ENCODE data around the gene OBP2A.

DNA sequence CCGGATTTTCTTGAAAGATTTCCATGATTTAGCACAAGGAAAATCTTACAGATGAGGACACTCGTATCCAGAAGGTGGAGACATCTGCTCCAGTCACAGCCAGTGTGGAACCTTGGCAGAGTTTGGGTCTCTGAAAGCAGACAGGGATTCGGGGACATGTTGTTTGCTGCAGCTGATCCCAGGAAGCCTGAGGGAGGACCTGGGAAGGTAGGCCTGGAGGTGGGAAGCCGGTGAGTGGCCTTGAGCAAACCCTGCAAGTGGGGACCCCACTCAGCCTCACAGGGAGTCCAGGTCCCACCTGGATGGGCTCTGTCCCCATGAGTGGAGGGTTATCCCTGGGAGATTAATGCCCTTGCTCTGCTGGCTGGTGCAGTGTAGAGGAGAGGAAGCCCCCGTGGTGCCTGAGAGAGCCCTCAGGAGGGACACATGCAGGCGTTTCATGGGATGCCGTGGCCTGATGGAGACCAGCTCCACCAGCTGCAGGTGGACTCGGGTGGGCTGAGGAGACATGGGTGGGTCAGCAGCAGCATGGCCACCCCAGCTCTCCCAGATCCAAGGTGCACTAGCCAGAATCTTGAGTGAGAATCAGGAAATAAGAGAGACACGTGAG lies 37.6 kb upstream of the OBP2A start:
- TF ChIP-seq, protein P1, sequence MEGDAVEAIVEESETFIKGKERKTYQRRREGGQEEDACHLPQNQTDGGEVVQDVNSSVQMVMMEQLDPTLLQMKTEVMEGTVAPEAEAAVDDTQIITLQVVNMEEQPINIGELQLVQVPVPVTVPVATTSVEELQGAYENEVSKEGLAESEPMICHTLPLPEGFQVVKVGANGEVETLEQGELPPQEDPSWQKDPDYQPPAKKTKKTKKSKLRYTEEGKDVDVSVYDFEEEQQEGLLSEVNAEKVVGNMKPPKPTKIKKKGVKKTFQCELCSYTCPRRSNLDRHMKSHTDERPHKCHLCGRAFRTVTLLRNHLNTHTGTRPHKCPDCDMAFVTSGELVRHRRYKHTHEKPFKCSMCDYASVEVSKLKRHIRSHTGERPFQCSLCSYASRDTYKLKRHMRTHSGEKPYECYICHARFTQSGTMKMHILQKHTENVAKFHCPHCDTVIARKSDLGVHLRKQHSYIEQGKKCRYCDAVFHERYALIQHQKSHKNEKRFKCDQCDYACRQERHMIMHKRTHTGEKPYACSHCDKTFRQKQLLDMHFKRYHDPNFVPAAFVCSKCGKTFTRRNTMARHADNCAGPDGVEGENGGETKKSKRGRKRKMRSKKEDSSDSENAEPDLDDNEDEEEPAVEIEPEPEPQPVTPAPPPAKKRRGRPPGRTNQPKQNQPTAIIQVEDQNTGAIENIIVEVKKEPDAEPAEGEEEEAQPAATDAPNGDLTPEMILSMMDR (IDR thresholded peaks at IDR 0.05; ENCODE audit: control extremely low read depth in 1 of 3, insufficient read depth in 1 of 3, low read depth in 1 of 3, low read length in 3 of 3), result no peak
- TF ChIP-seq TEAD4 (IDR thresholded peaks at IDR 0.05; ENCODE audit: low read depth, low read length) (no peak), CHD2 (IDR thresholded peaks at IDR 0.05; ENCODE audit: low read length) (no peak), SP1 (IDR thresholded peaks at IDR 0.05; ENCODE audit: low read depth, low read length) (no peak), TAF1 (IDR thresholded peaks at IDR 0.05; ENCODE audit: low read depth, low read length) (no peak), HDAC6 (IDR thresholded peaks at IDR 0.05; ENCODE audit: low read depth, low read length) (no peak), POLR2A (IDR thresholded peaks at IDR 0.05; ENCODE audit: control extremely low read depth in 1 of 2, low read depth in 2 of 2, low read length in 2 of 2) (no peak), KDM1A (IDR thresholded peaks at IDR 0.05; ENCODE audit: borderline replicate concordance, low read length) (no peak)

All from H1 (cell line).